Prostate gland (tissue), 2 donors: ENCODE results near the gene HTR5A.

ENCODE experiments used
- CTCF ChIP-seq, 4 experiments: fragments of 200-600 bp in 2 of 4; fragments of 450-650 bp in 2 of 4; sonication (generic) in 2 of 4; IDR thresholded peaks; 1 replicate in 3 of 4; 2 replicates in 1 of 4; pipeline ENCODE4 v1.5.1; 2016 to 2019; ENCODE audit warnings: antibody characterized with exemption in 4 of 4, mild to moderate bottlenecking in 2 of 4, moderate library complexity in 2 of 4
- POLR2A ChIP-seq: fragments of 450-650 bp; IDR thresholded peaks from one replicate; pipeline ENCODE4 v1.6.1; 2016; ENCODE audit warnings: antibody characterized with exemption, mild to moderate bottlenecking

GRCh38 chr7:155094636-155095135 is 24.6 kb downstream of the HTR5A start:
- TF ChIP-seq CTCF (IDR thresholded peaks at IDR 0.05), result no peak
- TF ChIP-seq POLR2A, result no peak
